Hepatocyte (in vitro differentiated cells): Measurements from ENCODE around the gene GDPD5.

Experiments used
- CTCF ChIP-seq: fragments of 200-600 bp; sonication (generic); IDR thresholded peaks from 2 replicates; pipeline ENCODE4 v1.5.1; 2016; ENCODE audit warnings: antibody characterized with exemption, mild to moderate bottlenecking; ENCODE audit not compliant: poor library complexity
- EZH2 ChIP-seq: fragments of 200-600 bp; sonication (generic); IDR thresholded peaks from 2 replicates; pipeline ENCODE4 v1.6.1; 2016; ENCODE audit warnings: antibody characterized with exemption, mild to moderate bottlenecking, borderline replicate concordance
- EZH2phosphoT487 ChIP-seq: fragments of 200-600 bp; sonication (generic); IDR thresholded peaks from one replicate; pipeline ENCODE4 v1.6.1; 2018; ENCODE audit warnings: antibody characterized with exemption, mild to moderate bottlenecking, low read depth, moderate library complexity; ENCODE audit not compliant: unreplicated experiment, severe bottlenecking

GRCh38 chr11:75532200-75533048 lies 6.7 kb upstream of the GDPD5 start:
- TF ChIP-seq CTCF (peak; percentile 97), EZH2 (no peak), EZH2phosphoT487 (no peak)
